ENCODE data around the gene SOWAHB.

Gene SOWAHB

DNA sequence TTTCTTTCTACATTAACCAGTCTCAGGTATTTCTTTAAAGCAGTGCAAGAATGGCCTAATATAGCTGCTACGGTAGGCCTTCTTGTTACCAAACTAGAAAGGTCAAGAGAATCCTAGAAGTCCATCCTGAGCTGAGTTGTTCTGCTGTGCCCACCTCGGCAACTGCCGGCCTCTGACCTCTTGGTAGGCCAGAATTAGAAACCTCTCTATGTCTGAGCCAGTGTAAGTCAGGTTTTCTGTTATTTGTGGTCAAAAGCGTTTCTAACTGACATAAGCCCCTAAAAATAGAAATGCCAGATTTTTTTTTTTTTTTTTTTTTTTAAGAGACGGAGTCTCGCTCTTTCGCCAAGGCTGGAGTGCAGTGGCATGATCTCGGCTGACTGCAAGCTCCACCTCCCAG, 43.1 kb downstream of the SOWAHB start:
- no peak for DNase-seq (ENCODE audit: extremely low read depth in 1 of 2, low read depth in 1 of 2)

DNA sequence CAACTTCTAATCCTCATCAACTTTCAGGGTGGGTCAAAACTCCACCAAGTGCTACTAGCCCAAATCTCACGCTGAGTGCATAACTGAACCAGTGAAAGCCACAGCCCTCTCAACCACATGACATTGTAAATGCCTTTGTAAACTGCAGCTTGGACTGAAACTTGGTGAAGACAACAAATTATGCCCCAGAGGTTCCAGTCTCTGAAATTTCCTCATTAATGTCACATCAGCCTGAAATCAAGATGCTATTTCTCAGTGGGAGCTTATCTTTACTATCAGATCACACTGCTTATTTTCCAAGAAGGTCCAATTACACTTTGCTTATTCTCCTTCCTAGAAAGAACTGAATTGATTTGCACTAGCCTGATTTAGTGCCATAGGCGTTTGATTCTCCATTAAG, 46.6 kb downstream of the SOWAHB start:
- no peak for DNase-seq (ENCODE audit: extremely low read depth in 1 of 2, low read depth in 1 of 2)

DNA sequence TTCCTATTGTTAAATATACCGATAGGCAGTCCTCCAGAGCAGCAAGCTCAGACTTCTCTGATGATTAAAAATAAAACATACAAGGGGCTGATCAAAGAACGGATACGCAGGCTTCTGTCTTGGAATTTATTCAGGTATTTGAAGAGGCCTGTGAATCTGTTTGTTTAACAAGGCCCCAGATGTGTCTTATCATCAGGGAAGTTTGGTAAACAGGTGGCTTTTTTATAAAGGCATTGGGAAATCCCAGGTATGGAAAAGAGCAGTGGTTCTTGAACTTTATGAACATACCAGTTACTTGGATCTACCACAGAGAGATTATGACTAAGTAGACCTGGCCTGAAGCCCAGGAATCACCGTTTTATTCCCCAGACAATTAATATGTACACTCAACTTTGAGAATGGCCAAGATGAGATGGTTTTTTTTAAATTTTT, 47.9 kb downstream of the SOWAHB start:
- no peak for DNase-seq (ENCODE audit: extremely low read depth in 1 of 2, low read depth in 1 of 2)
